Measurements from ENCODE around the gene UMODL1.

Gene UMODL1

DNA sequence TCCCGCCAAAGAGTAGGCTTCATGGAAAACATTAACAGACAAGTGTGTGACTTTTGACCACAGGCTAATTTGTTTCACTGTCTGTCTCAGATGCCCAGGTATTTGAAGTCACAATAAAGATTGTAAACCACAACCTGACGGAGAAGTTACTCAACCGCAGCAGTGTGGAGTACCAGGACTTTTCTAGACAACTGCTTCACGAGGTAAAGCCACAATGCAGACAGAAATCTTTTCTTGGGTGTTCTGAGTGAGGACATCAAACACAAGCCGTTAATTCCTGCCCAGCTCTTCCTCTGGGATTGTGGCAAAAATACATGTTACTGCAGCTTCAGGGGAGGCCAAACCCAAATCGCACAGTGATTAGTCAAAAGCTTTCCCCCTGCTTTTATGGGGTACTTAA is 31.0 kb downstream of the UMODL1 start (continued):
- TF ChIP-seq ZNF565 (CRISPR knock-in tag; conservative IDR thresholded peaks at IDR 0.05; ENCODE audit: low read depth) (no peak), TCF4 (CRISPR knock-in tag; IDR thresholded peaks at IDR 0.05; ENCODE audit: borderline replicate concordance) (no peak)

DNA sequence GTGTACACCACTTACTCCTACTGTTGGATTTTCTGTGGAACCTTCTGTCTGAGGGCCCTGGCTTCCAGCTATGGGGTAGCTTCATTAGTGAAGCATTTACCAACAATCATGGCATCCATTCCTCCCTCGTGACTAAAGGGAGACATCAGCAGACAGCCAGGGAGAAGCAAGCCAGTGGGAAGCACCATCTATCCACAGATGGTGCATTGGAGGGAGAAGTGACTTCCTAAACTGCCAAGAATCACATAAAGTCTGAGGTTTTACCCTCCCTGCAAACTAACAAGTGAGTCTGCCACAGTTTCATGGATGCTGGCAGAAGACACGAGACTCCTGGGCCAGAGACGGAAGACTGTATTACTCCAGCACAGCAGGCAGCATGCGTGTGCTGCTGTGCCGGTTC is 31.4 kb downstream of the UMODL1 start:
- TF ChIP-seq ARNTL (CRISPR knock-in tag; IDR thresholded peaks at IDR 0.05; ENCODE audit: borderline replicate concordance, low read depth): no peak
- no peak for TF ChIP-seq ISL1 (CRISPR knock-in tag; IDR thresholded peaks at IDR 0.05)
- no peak for TF ChIP-seq ZNF8 (CRISPR knock-in tag; IDR thresholded peaks at IDR 0.05)
- TF ChIP-seq ZFP3 (CRISPR knock-in tag; IDR thresholded peaks at IDR 0.05): no peak
- TF ChIP-seq RARB (CRISPR knock-in tag; IDR thresholded peaks at IDR 0.05): no peak
- no peak for TF ChIP-seq TOX (CRISPR knock-in tag; IDR thresholded peaks at IDR 0.05; ENCODE audit: borderline replicate concordance)
- TF ChIP-seq BACH2 (CRISPR knock-in tag; IDR thresholded peaks at IDR 0.05; ENCODE audit: borderline replicate concordance): no peak
- no peak for TF ChIP-seq GLIS3 (CRISPR knock-in tag; IDR thresholded peaks at IDR 0.05)
- no peak for TF ChIP-seq PPARA (CRISPR knock-in tag; IDR thresholded peaks at IDR 0.05; ENCODE audit: borderline replicate concordance)

DNA sequence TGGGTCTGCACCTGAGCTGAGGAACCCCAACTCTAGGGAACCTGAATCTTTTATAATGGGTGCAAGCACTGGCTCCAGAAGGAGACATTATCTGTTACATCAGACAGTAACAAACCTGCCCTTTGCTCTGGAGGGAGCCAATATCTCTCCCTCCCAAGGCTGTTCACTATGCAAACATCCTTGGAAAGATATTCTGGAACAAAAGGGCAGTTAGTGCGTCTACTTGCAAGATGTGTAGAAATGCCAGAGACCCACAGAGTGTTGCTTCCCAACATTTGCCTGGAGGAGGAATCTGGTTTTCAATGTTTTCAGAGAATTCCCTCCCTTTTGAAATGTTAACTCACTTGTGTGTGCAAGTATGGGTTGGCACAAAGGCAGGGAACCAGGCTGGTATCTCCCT is 31.9 kb downstream of the UMODL1 start:
- TF ChIP-seq SNAI2 (CRISPR knock-in tag; IDR thresholded peaks at IDR 0.05) (no peak), RARB (CRISPR knock-in tag; IDR thresholded peaks at IDR 0.05) (no peak), ZNF70 (CRISPR knock-in tag; IDR thresholded peaks at IDR 0.05) (no peak), ISL1 (CRISPR knock-in tag; IDR thresholded peaks at IDR 0.05) (no peak), ESRRG (CRISPR knock-in tag; IDR thresholded peaks at IDR 0.05) (no peak), ZNF8 (CRISPR knock-in tag; IDR thresholded peaks at IDR 0.05) (no peak), PPARA (CRISPR knock-in tag; IDR thresholded peaks at IDR 0.05; ENCODE audit: borderline replicate concordance) (no peak), ZFP3 (CRISPR knock-in tag; IDR thresholded peaks at IDR 0.05) (no peak), ZC3H10 (CRISPR knock-in tag; IDR thresholded peaks at IDR 0.05) (no peak)
- TF ChIP-seq, protein P1, sequence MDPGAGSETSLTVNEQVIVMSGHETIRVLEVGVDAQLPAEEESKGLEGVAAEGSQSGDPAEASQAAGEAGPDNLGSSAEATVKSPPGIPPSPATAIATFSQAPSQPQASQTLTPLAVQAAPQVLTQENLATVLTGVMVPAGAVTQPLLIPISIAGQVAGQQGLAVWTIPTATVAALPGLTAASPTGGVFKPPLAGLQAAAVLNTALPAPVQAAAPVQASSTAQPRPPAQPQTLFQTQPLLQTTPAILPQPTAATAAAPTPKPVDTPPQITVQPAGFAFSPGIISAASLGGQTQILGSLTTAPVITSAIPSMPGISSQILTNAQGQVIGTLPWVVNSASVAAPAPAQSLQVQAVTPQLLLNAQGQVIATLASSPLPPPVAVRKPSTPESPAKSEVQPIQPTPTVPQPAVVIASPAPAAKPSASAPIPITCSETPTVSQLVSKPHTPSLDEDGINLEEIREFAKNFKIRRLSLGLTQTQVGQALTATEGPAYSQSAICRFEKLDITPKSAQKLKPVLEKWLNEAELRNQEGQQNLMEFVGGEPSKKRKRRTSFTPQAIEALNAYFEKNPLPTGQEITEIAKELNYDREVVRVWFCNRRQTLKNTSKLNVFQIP (CRISPR knock-in tag; IDR thresholded peaks at IDR 0.05; ENCODE audit: borderline replicate concordance, low read depth): no peak
- no peak for ATAC-seq

More for the DNA sequence above, 31.4 kb downstream of the UMODL1 start:
- ATAC-seq: no peak

DNA sequence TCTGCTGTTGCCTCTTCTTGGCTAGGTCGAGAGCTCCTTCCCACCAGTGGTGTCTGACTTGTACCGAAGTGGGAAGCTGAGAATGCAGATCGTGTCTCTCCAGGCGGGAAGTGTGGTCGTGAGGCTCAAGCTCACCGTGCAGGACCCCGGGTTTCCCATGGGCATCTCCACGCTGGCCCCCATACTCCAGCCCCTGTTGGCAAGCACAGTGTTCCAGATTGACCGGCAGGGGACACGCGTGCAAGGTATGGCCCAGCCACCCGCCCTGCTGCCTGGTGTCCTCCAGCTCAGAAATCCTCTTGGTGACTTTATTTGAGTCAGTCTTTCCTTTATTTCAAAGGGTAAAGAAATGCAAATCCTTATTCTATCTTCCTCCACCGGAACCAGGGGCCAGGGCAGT is 32.7 kb downstream of the UMODL1 start:
- ATAC-seq: no peak
- TF ChIP-seq, protein P2, sequence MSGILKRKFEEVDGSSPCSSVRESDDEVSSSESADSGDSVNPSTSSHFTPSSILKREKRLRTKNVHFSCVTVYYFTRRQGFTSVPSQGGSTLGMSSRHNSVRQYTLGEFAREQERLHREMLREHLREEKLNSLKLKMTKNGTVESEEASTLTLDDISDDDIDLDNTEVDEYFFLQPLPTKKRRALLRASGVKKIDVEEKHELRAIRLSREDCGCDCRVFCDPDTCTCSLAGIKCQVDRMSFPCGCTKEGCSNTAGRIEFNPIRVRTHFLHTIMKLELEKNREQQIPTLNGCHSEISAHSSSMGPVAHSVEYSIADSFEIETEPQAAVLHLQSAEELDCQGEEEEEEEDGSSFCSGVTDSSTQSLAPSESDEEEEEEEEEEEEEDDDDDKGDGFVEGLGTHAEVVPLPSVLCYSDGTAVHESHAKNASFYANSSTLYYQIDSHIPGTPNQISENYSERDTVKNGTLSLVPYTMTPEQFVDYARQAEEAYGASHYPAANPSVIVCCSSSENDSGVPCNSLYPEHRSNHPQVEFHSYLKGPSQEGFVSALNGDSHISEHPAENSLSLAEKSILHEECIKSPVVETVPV (CRISPR knock-in tag; IDR thresholded peaks at IDR 0.05): no peak
- TF ChIP-seq ZNF8 (CRISPR knock-in tag; IDR thresholded peaks at IDR 0.05) (no peak), ESRRG (CRISPR knock-in tag; IDR thresholded peaks at IDR 0.05) (no peak), TOX (CRISPR knock-in tag; IDR thresholded peaks at IDR 0.05; ENCODE audit: borderline replicate concordance) (no peak), ARNTL (CRISPR knock-in tag; IDR thresholded peaks at IDR 0.05; ENCODE audit: borderline replicate concordance, low read depth) (no peak), RARB (CRISPR knock-in tag; IDR thresholded peaks at IDR 0.05) (no peak), PPARA (CRISPR knock-in tag; IDR thresholded peaks at IDR 0.05; ENCODE audit: borderline replicate concordance) (no peak), BACH2 (CRISPR knock-in tag; IDR thresholded peaks at IDR 0.05; ENCODE audit: borderline replicate concordance) (no peak), ZC3H10 (CRISPR knock-in tag; IDR thresholded peaks at IDR 0.05) (no peak), CSDC2 (CRISPR knock-in tag; IDR thresholded peaks at IDR 0.05) (no peak), ZNF70 (CRISPR knock-in tag; IDR thresholded peaks at IDR 0.05) (no peak)
- TF ChIP-seq, protein P3, sequence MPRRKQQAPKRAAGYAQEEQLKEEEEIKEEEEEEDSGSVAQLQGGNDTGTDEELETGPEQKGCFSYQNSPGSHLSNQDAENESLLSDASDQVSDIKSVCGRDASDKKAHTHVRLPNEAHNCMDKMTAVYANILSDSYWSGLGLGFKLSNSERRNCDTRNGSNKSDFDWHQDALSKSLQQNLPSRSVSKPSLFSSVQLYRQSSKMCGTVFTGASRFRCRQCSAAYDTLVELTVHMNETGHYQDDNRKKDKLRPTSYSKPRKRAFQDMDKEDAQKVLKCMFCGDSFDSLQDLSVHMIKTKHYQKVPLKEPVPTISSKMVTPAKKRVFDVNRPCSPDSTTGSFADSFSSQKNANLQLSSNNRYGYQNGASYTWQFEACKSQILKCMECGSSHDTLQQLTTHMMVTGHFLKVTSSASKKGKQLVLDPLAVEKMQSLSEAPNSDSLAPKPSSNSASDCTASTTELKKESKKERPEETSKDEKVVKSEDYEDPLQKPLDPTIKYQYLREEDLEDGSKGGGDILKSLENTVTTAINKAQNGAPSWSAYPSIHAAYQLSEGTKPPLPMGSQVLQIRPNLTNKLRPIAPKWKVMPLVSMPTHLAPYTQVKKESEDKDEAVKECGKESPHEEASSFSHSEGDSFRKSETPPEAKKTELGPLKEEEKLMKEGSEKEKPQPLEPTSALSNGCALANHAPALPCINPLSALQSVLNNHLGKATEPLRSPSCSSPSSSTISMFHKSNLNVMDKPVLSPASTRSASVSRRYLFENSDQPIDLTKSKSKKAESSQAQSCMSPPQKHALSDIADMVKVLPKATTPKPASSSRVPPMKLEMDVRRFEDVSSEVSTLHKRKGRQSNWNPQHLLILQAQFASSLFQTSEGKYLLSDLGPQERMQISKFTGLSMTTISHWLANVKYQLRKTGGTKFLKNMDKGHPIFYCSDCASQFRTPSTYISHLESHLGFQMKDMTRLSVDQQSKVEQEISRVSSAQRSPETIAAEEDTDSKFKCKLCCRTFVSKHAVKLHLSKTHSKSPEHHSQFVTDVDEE (CRISPR knock-in tag; IDR thresholded peaks at IDR 0.05): no peak

DNA sequence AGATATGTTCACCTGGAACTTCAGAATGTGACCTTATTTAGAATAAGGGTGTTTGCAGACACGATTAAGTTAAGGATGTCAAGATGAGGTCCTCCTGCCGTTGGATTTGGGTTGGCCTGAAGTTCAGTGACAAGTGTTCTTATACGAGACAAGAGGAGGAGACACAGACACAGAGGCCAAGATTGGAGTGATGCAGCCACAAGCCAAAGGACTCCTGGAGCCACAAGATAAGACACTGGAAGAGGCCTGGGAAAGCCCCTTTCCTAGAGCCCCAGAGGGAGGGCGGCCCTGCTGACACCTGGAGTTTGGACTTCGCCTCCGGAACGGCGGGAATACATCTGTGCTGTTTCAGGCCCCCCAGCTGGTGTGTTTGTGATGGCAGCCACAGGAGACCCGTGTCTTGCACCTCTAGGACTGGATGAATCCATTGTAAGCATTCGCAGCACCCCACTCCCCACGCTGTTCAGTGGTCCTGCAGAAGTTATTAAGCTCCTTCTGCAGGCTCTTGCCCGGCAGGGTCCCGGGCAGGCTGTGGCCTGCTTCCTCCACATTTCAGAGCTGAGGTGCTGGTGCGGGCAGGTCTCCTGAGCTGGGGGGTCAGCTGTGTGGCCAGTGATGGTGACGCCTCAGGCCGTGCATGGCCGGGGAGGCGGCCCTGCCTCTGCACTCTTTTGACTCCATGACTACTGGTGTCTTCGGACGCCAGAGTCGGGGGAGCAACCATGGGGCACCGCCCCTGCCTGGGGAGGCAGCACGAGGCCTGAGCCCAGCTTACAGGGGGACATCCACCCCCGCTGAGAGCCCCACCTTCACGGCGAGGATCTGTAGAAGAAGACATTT is 34.6 kb downstream of the UMODL1 start:
- no peak for ATAC-seq
- TF ChIP-seq BACH2 (CRISPR knock-in tag; IDR thresholded peaks at IDR 0.05; ENCODE audit: borderline replicate concordance) (no peak), ISL1 (CRISPR knock-in tag; IDR thresholded peaks at IDR 0.05) (no peak), ESRRG (CRISPR knock-in tag; IDR thresholded peaks at IDR 0.05) (no peak), PPARA (CRISPR knock-in tag; IDR thresholded peaks at IDR 0.05; ENCODE audit: borderline replicate concordance) (no peak), ZNF8 (CRISPR knock-in tag; IDR thresholded peaks at IDR 0.05) (no peak), ZFP30 (CRISPR knock-in tag; IDR thresholded peaks at IDR 0.05) (no peak), CSDC2 (CRISPR knock-in tag; IDR thresholded peaks at IDR 0.05) (no peak), GLIS3 (CRISPR knock-in tag; IDR thresholded peaks at IDR 0.05) (no peak)
- TF ChIP-seq, protein P4, sequence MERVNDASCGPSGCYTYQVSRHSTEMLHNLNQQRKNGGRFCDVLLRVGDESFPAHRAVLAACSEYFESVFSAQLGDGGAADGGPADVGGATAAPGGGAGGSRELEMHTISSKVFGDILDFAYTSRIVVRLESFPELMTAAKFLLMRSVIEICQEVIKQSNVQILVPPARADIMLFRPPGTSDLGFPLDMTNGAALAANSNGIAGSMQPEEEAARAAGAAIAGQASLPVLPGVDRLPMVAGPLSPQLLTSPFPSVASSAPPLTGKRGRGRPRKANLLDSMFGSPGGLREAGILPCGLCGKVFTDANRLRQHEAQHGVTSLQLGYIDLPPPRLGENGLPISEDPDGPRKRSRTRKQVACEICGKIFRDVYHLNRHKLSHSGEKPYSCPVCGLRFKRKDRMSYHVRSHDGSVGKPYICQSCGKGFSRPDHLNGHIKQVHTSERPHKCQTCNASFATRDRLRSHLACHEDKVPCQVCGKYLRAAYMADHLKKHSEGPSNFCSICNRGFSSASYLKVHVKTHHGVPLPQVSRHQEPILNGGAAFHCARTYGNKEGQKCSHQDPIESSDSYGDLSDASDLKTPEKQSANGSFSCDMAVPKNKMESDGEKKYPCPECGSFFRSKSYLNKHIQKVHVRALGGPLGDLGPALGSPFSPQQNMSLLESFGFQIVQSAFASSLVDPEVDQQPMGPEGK (CRISPR knock-in tag; IDR thresholded peaks at IDR 0.05; ENCODE audit: borderline replicate concordance): no peak
- TF ChIP-seq, protein P3 (CRISPR knock-in tag; IDR thresholded peaks at IDR 0.05): no peak
